Osteoblast (primary cell): ENCODE data around the gene RAB3D. TPM values are rescaled to one million over a fixed set of nuclear protein-coding genes. Genes with fewer than 3 reads are reported as not detected.
A peak's percentile ranks its signal among the peaks of the same experiment; 100 is the strongest.
"Not testable (repeated sequence)": the region's sequence is repeated elsewhere in the genome, so short reads cannot be mapped to it uniquely, and the experiment has no call there.

Experiments used
- DNase-seq: peaks from one replicate; pipeline ENCODE4 v3.0.0; 2011; ENCODE audit warnings: low spot score, mixed read lengths; ENCODE audit not compliant: insufficient read length; ENCODE audit errors: missing footprints
- H2AFZ ChIP-seq: 2 replicates; pipeline ENCODE4 v1.6.0; 2011; ENCODE audit warnings: mild to moderate bottlenecking, low read length
- H3K27ac ChIP-seq: 2 replicates; pipeline ENCODE4 v1.5.1; 2011; ENCODE audit warnings: mild to moderate bottlenecking, low read depth, low read length, moderate library complexity
- H3K27me3 ChIP-seq: 2 replicates; pipeline ENCODE4 v1.6.0; 2012; ENCODE audit warnings: mild to moderate bottlenecking, control low read depth, inconsistent platforms, low read length, moderate library complexity; ENCODE audit not compliant: insufficient read depth
- H3K36me3 ChIP-seq: 2 replicates; pipeline ENCODE4 v1.5.1; 2011; ENCODE audit warnings: mild to moderate bottlenecking, low read length, control low read depth, moderate library complexity; ENCODE audit not compliant: insufficient read depth
- H3K4me1 ChIP-seq: 2 replicates; pipeline ENCODE4 v1.5.1; 2011; ENCODE audit warnings: mild to moderate bottlenecking, low read length, control low read depth, moderate library complexity; ENCODE audit not compliant: insufficient read depth
- H3K4me2 ChIP-seq: 2 replicates; pipeline ENCODE4 v1.6.0; 2011; ENCODE audit warnings: mild to moderate bottlenecking, low read length; ENCODE audit not compliant: insufficient read depth
- H3K4me3 ChIP-seq: fragments of 200-600 bp; sonication (generic); 3 replicates; pipeline ENCODE4 v1.5.1; 2012; ENCODE audit warnings: mild to moderate bottlenecking, low read length, inconsistent platforms; ENCODE audit not compliant: insufficient read depth
- H3K79me2 ChIP-seq: 2 replicates; pipeline ENCODE4 v1.6.0; 2012; ENCODE audit warnings: mild to moderate bottlenecking, low read length, control low read depth, inconsistent platforms; ENCODE audit not compliant: insufficient read depth
- H3K9me3 ChIP-seq: 2 replicates; pipeline ENCODE4 v1.5.1; 2011; ENCODE audit warnings: low read depth, low read length, control low read depth
- H4K20me1 ChIP-seq: 2 replicates; pipeline ENCODE4 v1.6.0; 2012; ENCODE audit warnings: mild to moderate bottlenecking, low read length, control low read depth; ENCODE audit not compliant: insufficient read depth
- total RNA-seq: library from RNA; depleted of rRNA; stranded (reverse); fragments of >200 nt; gene quantifications from 2 replicates; pipeline ENCODE4 v1.2.3, GENCODE V29; 2012
- TF ChIP-seq, protein P1 (sequence below): IDR thresholded peaks from 2 replicates; pipeline ENCODE4 v1.5.1; 2011; ENCODE audit warnings: mild to moderate bottlenecking, low read depth, low read length, moderate library complexity; ENCODE audit errors: extremely low read depth

Gene RAB3D
- total RNA-seq, 1 donor, result 3.3 TPM

DNA sequence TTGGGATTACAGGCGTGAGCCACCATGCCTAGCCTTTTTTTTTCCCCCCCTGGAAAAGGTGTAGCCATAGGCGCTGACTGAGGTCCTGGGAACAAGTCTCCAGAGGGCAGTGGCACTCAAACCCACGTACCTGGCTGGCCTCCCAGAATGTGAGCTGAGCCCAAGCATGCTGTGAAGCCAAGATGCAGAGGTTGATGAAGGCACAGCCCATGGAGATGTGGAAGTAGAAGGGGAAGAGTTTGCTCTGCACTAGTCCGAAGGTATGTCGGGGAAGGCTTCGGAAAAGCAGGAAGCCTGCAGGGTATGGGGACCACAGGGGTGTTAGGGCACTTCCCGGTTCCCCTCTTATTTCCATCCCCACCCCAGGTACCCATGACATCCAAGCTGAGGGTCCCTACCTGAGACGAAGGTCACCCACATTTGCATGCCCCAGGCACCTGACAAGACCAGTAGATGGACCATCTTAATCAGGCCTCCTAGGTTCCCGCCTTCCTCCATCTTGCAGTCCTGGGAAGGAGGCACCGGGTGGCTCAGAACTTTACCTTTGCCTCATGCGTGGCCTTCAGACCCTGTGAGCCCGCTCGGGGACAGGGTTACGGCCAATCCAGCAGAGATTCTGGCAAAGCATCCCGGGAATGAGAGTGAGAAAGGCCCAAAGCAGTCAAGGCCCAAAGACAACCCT lies 5.8 kb upstream of the RAB3D start:
- H3K4me3 ChIP-seq, result peak overlapping the region; percentile 86
- peaks cover 21% of the 10 kb centered on the region for H3K4me1 ChIP-seq
- H3K4me2 ChIP-seq, result peak overlapping the region; percentile 90
- no peaks in the 10 kb centered on the region for H3K9me3 ChIP-seq
- H4K20me1 ChIP-seq, result peaks cover 14% of the 10 kb centered on the region
- TF ChIP-seq, protein P1, sequence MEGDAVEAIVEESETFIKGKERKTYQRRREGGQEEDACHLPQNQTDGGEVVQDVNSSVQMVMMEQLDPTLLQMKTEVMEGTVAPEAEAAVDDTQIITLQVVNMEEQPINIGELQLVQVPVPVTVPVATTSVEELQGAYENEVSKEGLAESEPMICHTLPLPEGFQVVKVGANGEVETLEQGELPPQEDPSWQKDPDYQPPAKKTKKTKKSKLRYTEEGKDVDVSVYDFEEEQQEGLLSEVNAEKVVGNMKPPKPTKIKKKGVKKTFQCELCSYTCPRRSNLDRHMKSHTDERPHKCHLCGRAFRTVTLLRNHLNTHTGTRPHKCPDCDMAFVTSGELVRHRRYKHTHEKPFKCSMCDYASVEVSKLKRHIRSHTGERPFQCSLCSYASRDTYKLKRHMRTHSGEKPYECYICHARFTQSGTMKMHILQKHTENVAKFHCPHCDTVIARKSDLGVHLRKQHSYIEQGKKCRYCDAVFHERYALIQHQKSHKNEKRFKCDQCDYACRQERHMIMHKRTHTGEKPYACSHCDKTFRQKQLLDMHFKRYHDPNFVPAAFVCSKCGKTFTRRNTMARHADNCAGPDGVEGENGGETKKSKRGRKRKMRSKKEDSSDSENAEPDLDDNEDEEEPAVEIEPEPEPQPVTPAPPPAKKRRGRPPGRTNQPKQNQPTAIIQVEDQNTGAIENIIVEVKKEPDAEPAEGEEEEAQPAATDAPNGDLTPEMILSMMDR, result no peak
- peak overlapping the region; percentile 78 for H3K27ac ChIP-seq
- peaks cover 6% of the 10 kb centered on the region for H3K36me3 ChIP-seq
- peak; percentile 21 for DNase-seq
- no peaks in the 10 kb centered on the region for H3K79me2 ChIP-seq
- H3K27me3 ChIP-seq, result no peaks in the 10 kb centered on the region
- H2AFZ ChIP-seq, result no peak overlapping the region

DNA sequence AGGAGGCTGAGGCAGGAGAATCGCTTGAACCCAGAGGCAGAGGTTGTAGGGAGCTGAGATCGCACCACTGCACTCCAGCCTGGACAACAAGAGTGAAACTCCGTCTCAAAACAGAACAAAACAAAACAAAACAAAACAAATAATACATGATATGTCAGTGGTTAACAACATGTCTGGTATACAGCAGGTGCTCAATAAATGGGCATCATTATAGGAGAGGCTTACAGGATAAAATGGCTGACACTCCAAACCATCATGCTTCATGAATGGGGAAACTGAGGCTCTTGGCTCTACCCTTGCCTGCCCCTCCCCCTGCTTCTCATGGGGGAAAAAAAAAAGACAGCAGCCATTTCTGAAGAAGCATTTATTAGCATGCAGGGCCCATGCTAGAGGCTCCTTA lies 3.0 kb upstream of the RAB3D start:
- no peaks in the 10 kb centered on the region for H3K79me2 ChIP-seq
- peak; percentile 4 for DNase-seq
- H4K20me1 ChIP-seq, result peaks cover 14% of the 10 kb centered on the region
- no peak overlapping the region for H2AFZ ChIP-seq
- H3K4me2 ChIP-seq, result no peak overlapping the region
- peaks cover 6% of the 10 kb centered on the region for H3K36me3 ChIP-seq
- H3K27ac ChIP-seq, result no peak overlapping the region
- TF ChIP-seq, protein P1, result no peak
- H3K9me3 ChIP-seq, result no peaks in the 10 kb centered on the region
- peaks cover 27% of the 10 kb centered on the region for H3K4me1 ChIP-seq
- no peak overlapping the region for H3K4me3 ChIP-seq
- H3K27me3 ChIP-seq, result no peaks in the 10 kb centered on the region

DNA sequence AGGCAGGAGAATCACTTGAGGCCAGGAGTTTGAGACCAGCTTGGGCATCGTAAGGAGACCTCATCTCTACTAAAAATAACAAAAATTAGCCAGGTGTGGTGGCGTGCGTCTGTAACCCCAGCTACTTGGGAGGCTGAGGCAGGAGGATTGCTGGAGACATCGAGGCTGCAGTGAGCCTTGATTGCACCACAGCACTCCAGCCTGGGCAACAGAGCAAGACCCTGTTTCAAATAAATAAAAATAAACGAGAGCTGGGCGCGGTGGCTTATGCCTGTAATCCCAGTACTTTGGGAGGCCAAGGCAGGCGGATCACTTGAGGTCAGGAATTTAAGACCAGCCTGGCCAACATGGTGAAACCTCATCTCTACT lies 626 bp upstream of the RAB3D start:
- Histone ChIP-seq H4K20me1 (peaks cover 14% of the 10 kb centered on the region), H3K4me1 (peaks cover 11% of the 10 kb centered on the region), H3K4me3 (peak overlapping the region; percentile 73), H3K4me2 (peak overlapping the region; percentile 75)
- not testable (repeated sequence) for H3K79me2 ChIP-seq, H3K27ac ChIP-seq, H3K36me3 ChIP-seq, H3K9me3 ChIP-seq, H3K27me3 ChIP-seq, H2AFZ ChIP-seq, DNase-seq

DNA sequence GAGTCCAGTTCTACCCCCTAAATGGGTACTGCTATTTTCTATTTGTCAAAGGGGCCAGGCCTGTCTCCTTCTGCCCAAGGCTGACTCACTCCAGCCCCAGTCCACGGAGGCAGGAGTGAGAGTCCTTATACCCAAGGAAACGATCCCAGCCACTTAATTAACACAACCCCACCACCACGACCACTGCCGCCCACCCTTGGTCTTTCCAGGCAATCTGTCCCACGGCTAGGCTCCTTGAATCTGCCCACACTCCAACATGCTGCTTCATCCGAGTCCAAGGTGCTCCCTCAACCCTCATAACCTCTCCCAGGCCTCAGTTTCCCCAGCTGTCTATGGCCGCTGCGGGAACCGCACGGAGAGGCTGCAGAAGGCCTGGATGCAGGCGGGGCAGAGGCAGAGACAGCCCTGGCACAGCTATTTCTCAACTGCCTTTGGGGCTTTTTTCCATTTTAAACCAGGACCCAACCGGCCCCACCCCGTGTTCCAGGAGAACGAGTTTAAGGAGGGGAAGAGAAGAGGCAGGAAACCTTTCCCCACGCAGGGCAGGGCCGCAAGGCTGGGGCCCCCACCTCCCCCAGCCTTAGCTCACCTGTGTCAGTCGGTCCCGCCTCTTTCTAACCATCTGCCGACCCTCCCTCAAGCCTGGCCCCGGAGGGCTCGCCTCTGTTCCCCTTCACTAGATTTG lies 746 bp downstream of the RAB3D start:
- H3K27ac ChIP-seq, result no peak overlapping the region
- H4K20me1 ChIP-seq, result peaks cover 12% of the 10 kb centered on the region
- no peaks in the 10 kb centered on the region for H3K79me2 ChIP-seq
- peak overlapping the region; percentile 75 for H3K4me2 ChIP-seq
- H3K9me3 ChIP-seq, result no peaks in the 10 kb centered on the region
- no peak for DNase-seq
- H2AFZ ChIP-seq, result no peak overlapping the region
- no peaks in the 10 kb centered on the region for H3K27me3 ChIP-seq
- peaks cover 6% of the 10 kb centered on the region for H3K4me1 ChIP-seq
- peaks cover 10% of the 10 kb centered on the region for H3K36me3 ChIP-seq
- TF ChIP-seq, protein P1, result no peak
- peak overlapping the region; percentile 73 for H3K4me3 ChIP-seq
